Esophagus muscularis mucosa (tissue), 4 donors: ENCODE results near the gene INSIG1.

Experiments
- CTCF ChIP-seq, 3 experiments: fragments of 200-600 bp in 2 of 3; fragments of 450-650 bp in 1 of 3; sonication (generic) in 2 of 3; IDR thresholded peaks; one replicate each; pipeline ENCODE4 v1.5.1; 2017 to 2019; ENCODE audit warnings: antibody characterized with exemption in 3 of 3, mild to moderate bottlenecking in 2 of 3, moderate library complexity in 1 of 3
- EP300 ChIP-seq: sonication (generic); formaldehyde crosslinking; IDR thresholded peaks from one replicate; pipeline ENCODE4 v1.6.1; 2017; ENCODE audit warnings: antibody characterized with exemption
- POLR2A ChIP-seq: fragments of 450-650 bp; IDR thresholded peaks from one replicate; pipeline ENCODE4 v1.6.1; 2017; ENCODE audit warnings: antibody characterized with exemption, moderate library complexity, mild to moderate bottlenecking, low read depth
- POLR2AphosphoS5 ChIP-seq, 2 donors: sonication (generic); formaldehyde crosslinking; IDR thresholded peaks; one replicate each; pipeline ENCODE4 v1.6.1; 2017; ENCODE audit warnings: antibody characterized with exemption in 2 of 2

- TF ChIP-seq CTCF (IDR thresholded peaks at IDR 0.05) (no peak), EP300 (no peak), POLR2A (no peak), POLR2AphosphoS5 (IDR thresholded peaks at IDR 0.05) (no peak)
Measured at GRCh38 chr7:155355745-155356144, 58.1 kb downstream of the INSIG1 start.
